GM12878 (cell line): ENCODE data around the gene TSPAN11.

Source experiments
- CHD1 ChIP-seq: IDR thresholded peaks from 2 replicates; pipeline ENCODE4 v1.6.1; 2012; ENCODE audit warnings: low read depth, low read length, improper control_type of control experiment
- EP300 ChIP-seq, 2 experiments: fragments of 150-350 bp in 1 of 2; IDR thresholded peaks; 2 replicates each; pipeline ENCODE4 v1.6.1; 2011 to 2012; ENCODE audit warnings: low read depth in 2 of 2, low read length in 2 of 2, borderline replicate concordance in 1 of 2, improper control_type of control experiment in 1 of 2, inconsistent platforms in 1 of 2; ENCODE audit not compliant: control insufficient read depth in 1 of 2
- FOS ChIP-seq: IDR thresholded peaks from 3 replicates; pipeline ENCODE4 v1.6.1; 2011; ENCODE audit warnings: borderline replicate concordance; ENCODE audit not compliant: insufficient read length; ENCODE audit errors: extremely low read depth
- NR2C1 ChIP-seq: fragments of 450-650 bp; IDR thresholded peaks from 2 replicates; pipeline ENCODE4 v1.6.1; 2017; ENCODE audit warnings: antibody characterized with exemption, mild to moderate bottlenecking, moderate library complexity
- SIN3A ChIP-seq: IDR thresholded peaks from 2 replicates; pipeline ENCODE4 v1.6.1; 2012; ENCODE audit warnings: low read depth, low read length, improper control_type of control experiment
- TCF12 ChIP-seq: IDR thresholded peaks from 2 replicates; pipeline ENCODE4 v1.6.1; 2011; ENCODE audit warnings: low read depth, mild to moderate bottlenecking, low read length
- TF ChIP-seq, protein P1 (sequence below), 3 experiments: IDR thresholded peaks in 2 of 3; conservative IDR thresholded peaks in 1 of 3; 2 replicates each; pipeline ENCODE4 v1.5.1; 2011; ENCODE audit warnings: low read depth in 3 of 3, low read length in 3 of 3, mild to moderate bottlenecking in 3 of 3, control low read depth in 2 of 3, moderate library complexity in 2 of 3, inconsistent platforms in 1 of 3, mixed read lengths in 1 of 3; ENCODE audit not compliant: control insufficient read depth in 2 of 3, insufficient read depth in 1 of 3; ENCODE audit errors: extremely low read depth in 1 of 3

DNA sequence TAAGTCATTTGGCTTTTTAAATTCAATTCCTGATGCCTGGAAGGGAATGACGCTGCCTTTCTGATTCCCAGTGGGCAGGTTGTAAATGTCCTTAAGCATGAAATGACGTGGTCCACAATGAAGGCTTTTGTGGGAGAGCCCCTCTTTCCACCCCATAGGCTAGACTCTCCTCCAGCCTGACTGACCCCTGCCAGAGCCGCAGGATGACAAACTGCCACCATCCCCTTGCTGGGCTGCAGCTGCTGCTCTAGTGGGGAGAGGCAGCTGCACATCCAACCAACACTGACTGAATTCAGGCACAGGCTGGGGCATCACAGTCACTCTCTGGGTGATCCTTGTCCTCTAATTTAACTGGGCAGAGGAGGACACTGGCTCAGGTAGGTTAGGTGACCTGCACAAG, 6.3 kb downstream of the TSPAN11 start:
- TF ChIP-seq, protein P1, sequence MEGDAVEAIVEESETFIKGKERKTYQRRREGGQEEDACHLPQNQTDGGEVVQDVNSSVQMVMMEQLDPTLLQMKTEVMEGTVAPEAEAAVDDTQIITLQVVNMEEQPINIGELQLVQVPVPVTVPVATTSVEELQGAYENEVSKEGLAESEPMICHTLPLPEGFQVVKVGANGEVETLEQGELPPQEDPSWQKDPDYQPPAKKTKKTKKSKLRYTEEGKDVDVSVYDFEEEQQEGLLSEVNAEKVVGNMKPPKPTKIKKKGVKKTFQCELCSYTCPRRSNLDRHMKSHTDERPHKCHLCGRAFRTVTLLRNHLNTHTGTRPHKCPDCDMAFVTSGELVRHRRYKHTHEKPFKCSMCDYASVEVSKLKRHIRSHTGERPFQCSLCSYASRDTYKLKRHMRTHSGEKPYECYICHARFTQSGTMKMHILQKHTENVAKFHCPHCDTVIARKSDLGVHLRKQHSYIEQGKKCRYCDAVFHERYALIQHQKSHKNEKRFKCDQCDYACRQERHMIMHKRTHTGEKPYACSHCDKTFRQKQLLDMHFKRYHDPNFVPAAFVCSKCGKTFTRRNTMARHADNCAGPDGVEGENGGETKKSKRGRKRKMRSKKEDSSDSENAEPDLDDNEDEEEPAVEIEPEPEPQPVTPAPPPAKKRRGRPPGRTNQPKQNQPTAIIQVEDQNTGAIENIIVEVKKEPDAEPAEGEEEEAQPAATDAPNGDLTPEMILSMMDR (IDR thresholded peaks at IDR 0.05 in 2 of 3, conservative IDR thresholded peaks at IDR 0.05 in 1 of 3; ENCODE audit: control insufficient read depth in 2 of 3, extremely low read depth in 1 of 3, insufficient read depth in 1 of 3, low read depth in 3 of 3, low read length in 3 of 3) = no peak
- TF ChIP-seq EP300 (IDR thresholded peaks at IDR 0.05; ENCODE audit: borderline replicate concordance in 1 of 2, control insufficient read depth in 1 of 2, low read depth in 2 of 2, low read length in 2 of 2) = no peak
- no peak for TF ChIP-seq CHD1
- TF ChIP-seq NR2C1 = no peak
- no peak for TF ChIP-seq FOS
- TF ChIP-seq TCF12 = no peak
- no peak for TF ChIP-seq SIN3A
